MG63 (cell line): ENCODE measurements around the gene IL27RA. TPM values are rescaled to one million over a fixed set of nuclear protein-coding genes. Genes with fewer than 3 reads are reported as not detected.

Experiments used
- DNase-seq: peaks from one replicate; pipeline ENCODE4 v3.0.0-alpha.2; 2020
- H3K27me3 ChIP-seq: fragments of 250-450 bp; sonication (Bioruptor Pico); 2 replicates; pipeline ENCODE4 v1.5.1; 2020; ENCODE audit warnings: mild to moderate bottlenecking, moderate library complexity
- H3K36me3 ChIP-seq: fragments of 250-450 bp; sonication (Bioruptor Pico); 2 replicates; pipeline ENCODE4 v1.5.1; 2020; ENCODE audit warnings: mild to moderate bottlenecking, moderate library complexity
- H3K4me3 ChIP-seq: fragments of 250-450 bp; sonication (Bioruptor Pico); 2 replicates; pipeline ENCODE4 v1.5.1; 2020; ENCODE audit warnings: mild to moderate bottlenecking, moderate library complexity
- H3K9me3 ChIP-seq: fragments of 250-450 bp; sonication (Bioruptor Pico); 2 replicates; pipeline ENCODE4 v1.5.1; 2020; ENCODE audit warnings: mild to moderate bottlenecking, moderate library complexity
- total RNA-seq: library from RNA; depleted of rRNA; stranded (reverse); fragments of >200 nt; shearing (Covaris generic); gene quantifications from 2 replicates; pipeline ENCODE4 v1.2.3, GENCODE V29; 2014; ENCODE audit warnings: low replicate concordance

Gene IL27RA
- total RNA-seq, 1 experiment from 2014 or later, result 8.4 TPM

GRCh38 chr19:14061751-14062557 lies 30.4 kb downstream of the IL27RA start, which contains the start of gene PALM3:
Gene PALM3 (minus strand): TSS chr19:14062076. CDS start chr19:14061980, 96 bp downstream.
- DNase-seq, result no peak
- no peak within 1 kb of the TSS for H3K4me3 ChIP-seq
- no peaks in the 10 kb centered on the region for H3K36me3 ChIP-seq
- no peaks in the 10 kb centered on the region for H3K9me3 ChIP-seq
- peaks cover 17% of the 10 kb centered on the region for H3K27me3 ChIP-seq

DNA sequence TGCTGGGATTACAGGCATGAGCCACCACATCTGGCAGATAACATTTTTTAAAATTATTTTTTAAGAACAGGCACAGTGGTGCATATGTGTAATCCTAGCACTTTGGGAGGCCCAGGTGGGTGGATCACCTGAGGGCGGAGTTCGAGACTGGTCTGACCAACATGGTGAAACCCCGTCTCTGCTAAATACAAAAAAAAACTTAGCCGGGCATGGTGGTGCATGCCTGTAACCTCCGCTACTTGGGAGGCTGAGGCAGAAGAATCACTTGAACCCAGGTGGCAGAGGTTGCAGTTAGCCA lies 30.9 kb downstream of the IL27RA start:
- no peak for DNase-seq
- Histone ChIP-seq H3K27me3 (peaks cover 17% of the 10 kb centered on the region), H3K4me3 (no peak overlapping the region), H3K9me3 (no peaks in the 10 kb centered on the region), H3K36me3 (no peaks in the 10 kb centered on the region)

GRCh38 chr19:14063105-14063504 lies 31.5 kb downstream of the IL27RA start:
- no peaks in the 10 kb centered on the region for H3K9me3 ChIP-seq
- H3K4me3 ChIP-seq, result no peak overlapping the region
- H3K27me3 ChIP-seq, result peaks cover 17% of the 10 kb centered on the region
- H3K36me3 ChIP-seq, result no peaks in the 10 kb centered on the region
- no peak for DNase-seq

- Histone ChIP-seq H3K4me3 (no peak overlapping the region), H3K27me3 (no peaks in the 10 kb centered on the region), H3K9me3 (no peaks in the 10 kb centered on the region), H3K36me3 (no peaks in the 10 kb centered on the region)
- no peak for DNase-seq
Measured at GRCh38 chr19:14066134-14066533, 34.6 kb downstream of the IL27RA start.

DNA sequence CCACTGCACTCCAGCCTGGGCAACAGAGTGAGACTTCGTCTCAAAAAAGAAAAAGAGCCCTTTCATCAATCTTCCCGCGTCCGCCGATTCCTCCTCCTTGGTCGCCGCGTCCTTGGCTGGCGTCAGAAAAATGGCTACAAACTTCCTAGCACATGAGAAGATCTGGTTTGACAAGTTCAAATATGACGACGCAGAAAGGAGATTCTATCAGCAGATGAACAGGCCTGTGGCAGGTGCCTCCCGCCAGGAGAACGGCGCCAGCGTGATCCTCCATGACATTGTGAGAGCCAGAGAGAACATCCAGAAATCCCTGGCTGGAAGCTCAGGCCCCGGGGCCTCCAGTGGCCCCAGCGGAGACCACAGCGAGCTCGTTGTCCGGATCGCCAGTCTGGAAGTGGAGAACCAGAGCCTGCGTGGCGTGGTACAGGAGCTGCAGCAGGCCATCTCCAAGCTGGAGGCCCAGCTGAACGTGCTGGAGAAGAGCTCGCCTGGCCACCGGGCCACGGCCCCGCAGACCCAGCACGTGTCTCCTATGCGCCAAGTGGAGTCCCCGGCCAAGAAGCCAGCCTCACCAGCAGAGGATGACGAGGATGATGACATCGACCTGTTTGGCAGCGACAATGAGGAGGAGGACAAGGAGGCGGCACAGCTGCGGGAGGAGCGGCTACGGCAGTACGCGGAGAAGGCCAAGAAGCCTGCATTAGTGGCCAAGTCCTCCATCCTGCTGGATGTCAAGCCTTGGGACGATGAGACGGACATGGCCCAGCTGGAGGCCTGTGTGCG lies 38.9 kb downstream of the IL27RA start:
- Histone ChIP-seq H3K27me3 (peaks cover 7% of the 10 kb centered on the region), H3K9me3 (no peaks in the 10 kb centered on the region), H3K36me3 (no peaks in the 10 kb centered on the region), H3K4me3 (no peak overlapping the region)
- DNase-seq, result no peak

- Histone ChIP-seq H3K36me3 (no peaks in the 10 kb centered on the region), H3K27me3 (peaks cover 7% of the 10 kb centered on the region), H3K9me3 (no peaks in the 10 kb centered on the region), H3K4me3 (peak within 1 kb of the TSS; percentile 64)
- no peak for DNase-seq
Measured at GRCh38 chr19:14072535-14073260, 41.1 kb downstream of the IL27RA start, which contains the start of gene MISP3. Gene MISP3 (plus strand): TSS chr19:14072786. CDS start chr19:14073310, 524 bp downstream.

GRCh38 chr19:14073261-14073924 lies 41.8 kb downstream of the IL27RA start:
- no peaks in the 10 kb centered on the region for H3K9me3 ChIP-seq
- H3K36me3 ChIP-seq, result no peaks in the 10 kb centered on the region
- peaks cover 7% of the 10 kb centered on the region for H3K27me3 ChIP-seq
- peak overlapping the region; percentile 64 for H3K4me3 ChIP-seq
- DNase-seq, result peak; percentile 83

GRCh38 chr19:14073925-14074838 lies 42.6 kb downstream of the IL27RA start:
- peak overlapping the region; percentile 64 for H3K4me3 ChIP-seq
- H3K9me3 ChIP-seq, result no peaks in the 10 kb centered on the region
- H3K36me3 ChIP-seq, result no peaks in the 10 kb centered on the region
- DNase-seq, result peak; percentile 52
- peaks cover 7% of the 10 kb centered on the region for H3K27me3 ChIP-seq

DNA sequence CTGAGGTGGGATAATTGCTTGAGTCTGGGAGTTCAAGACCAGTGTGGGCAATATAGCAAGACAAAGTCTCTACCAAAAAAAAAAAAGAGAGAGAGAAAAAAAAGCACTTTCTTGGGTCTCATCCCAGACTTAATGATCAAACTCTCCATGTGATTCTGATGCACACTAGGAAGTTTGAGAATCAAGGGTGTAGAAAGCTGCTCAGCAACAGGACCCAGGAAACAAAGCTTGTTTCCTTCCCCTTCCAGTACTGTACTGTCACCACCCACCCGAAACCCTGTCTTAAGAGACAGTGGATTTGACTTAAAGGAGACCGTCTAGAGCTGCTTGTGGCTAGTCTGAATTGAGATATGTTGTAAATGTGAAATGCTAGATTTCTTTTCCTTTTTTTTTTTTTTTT lies 46.8 kb downstream of the IL27RA start:
- DNase-seq, result no peak
- H3K9me3 ChIP-seq, result no peaks in the 10 kb centered on the region

DNA sequence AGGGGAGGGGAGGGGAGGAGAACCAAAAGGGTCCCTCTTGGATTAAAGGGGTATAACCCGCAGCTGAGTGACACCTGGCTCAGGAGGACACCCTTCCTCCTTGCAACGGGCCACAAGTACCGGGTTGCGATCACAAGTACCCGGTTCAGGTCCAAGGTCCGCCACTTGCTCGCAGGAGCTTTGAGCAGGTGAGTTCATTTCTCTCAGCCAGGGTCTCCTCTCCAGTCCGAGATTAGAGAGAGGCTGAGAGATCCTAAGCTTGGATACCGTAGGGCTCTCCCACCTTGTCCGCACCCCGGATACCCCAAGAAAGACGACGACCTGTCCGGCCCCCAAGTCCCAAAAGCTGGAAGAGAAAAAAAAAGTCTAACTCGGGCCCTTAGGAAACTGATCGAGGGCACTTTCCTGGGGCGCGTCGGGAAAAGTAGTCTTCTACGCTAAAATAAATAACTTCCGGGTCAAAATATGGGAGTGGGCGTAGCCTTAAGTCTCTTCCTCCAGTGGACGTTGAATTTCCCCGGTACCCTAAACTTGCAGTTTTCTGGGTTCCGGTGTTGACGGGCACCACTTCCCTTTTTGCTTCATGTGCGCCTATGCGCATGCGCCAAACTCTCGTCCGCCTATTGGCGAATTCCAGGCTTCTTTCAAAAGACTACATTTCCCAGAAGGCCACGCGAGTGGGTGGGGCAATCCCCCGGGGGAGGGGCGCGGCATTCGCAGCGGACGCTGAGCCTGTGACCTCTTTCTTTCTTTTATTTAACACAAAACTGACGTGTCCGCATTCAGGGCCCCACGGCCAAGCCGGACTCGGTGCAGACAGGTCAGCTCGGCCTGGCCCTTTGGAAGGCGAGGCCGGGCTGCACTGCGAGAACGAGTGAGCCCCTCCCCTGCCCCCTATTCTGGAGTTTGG lies 49.6 kb downstream of the IL27RA start:
- H3K4me3 ChIP-seq, result peak overlapping the region; percentile 81
- H3K36me3 ChIP-seq, result peaks cover 2% of the 10 kb centered on the region; the same call in 1 of the 2 replicates
- no peaks in the 10 kb centered on the region for H3K9me3 ChIP-seq
- peak; percentile 98 for DNase-seq
- no peaks in the 10 kb centered on the region for H3K27me3 ChIP-seq

More for the DNA sequence above, 46.8 kb downstream of the IL27RA start:
- Histone ChIP-seq H3K36me3 (no peaks in the 10 kb centered on the region), H3K4me3 (no peak overlapping the region), H3K27me3 (no peaks in the 10 kb centered on the region)

- peak; percentile 51 for DNase-seq
- peaks cover 5% of the 10 kb centered on the region; the same call in 1 of the 2 replicates for H3K36me3 ChIP-seq
- no peaks in the 10 kb centered on the region for H3K27me3 ChIP-seq
- H3K4me3 ChIP-seq, result peak overlapping the region; percentile 81
- no peaks in the 10 kb centered on the region for H3K9me3 ChIP-seq
Measured at GRCh38 chr19:14081797-14082674, 50.5 kb downstream of the IL27RA start.

GRCh38 chr19:14082675-14082960 lies 51.1 kb downstream of the IL27RA start:
- H3K4me3 ChIP-seq, result peak overlapping the region; percentile 81
- peaks cover 7% of the 10 kb centered on the region for H3K36me3 ChIP-seq
- no peaks in the 10 kb centered on the region for H3K9me3 ChIP-seq
- no peaks in the 10 kb centered on the region for H3K27me3 ChIP-seq
- DNase-seq, result no peak

GRCh38 chr19:14085309-14085995 lies 53.9 kb downstream of the IL27RA start, which contains the start of gene C19orf67:
Gene C19orf67 (minus strand): TSS chr19:14085783. CDS start chr19:14085627, 156 bp downstream.
- Histone ChIP-seq H3K4me3 (no peak within 1 kb of the TSS), H3K27me3 (no peaks in the 10 kb centered on the region), H3K36me3 (peaks cover 24% of the 10 kb centered on the region), H3K9me3 (no peaks in the 10 kb centered on the region)
- DNase-seq, result no peak
